Adrenal gland (tissue), 5 donors: Measurements from ENCODE around the gene SPATS2.

Experiments used
- CTCF ChIP-seq, 6 experiments: fragments of 450-650 bp in 4 of 6; fragments of 200-600 bp in 2 of 6; sonication (generic) in 1 of 6; IDR thresholded peaks; 1 replicate in 5 of 6; 2 replicates in 1 of 6; pipeline versions ENCODE4 v1.5.1 to v1.8.0; 2016 to 2021; ENCODE audit warnings: antibody characterized with exemption in 6 of 6, mild to moderate bottlenecking in 2 of 6, moderate library complexity in 1 of 6
- POLR2A ChIP-seq, 2 donors: fragments of 450-650 bp; IDR thresholded peaks; one replicate each; pipeline ENCODE4 v1.6.1; 2017; ENCODE audit warnings: antibody characterized with exemption in 2 of 2, mild to moderate bottlenecking in 2 of 2, moderate library complexity in 1 of 2
- donor health status: DM: no; HTN: no; CAD: no.

GRCh38 chr12:49364989-49365388 lies 2.3 kb upstream of the SPATS2 start:
- TF ChIP-seq CTCF (IDR thresholded peaks at IDR 0.05) (no peak), POLR2A (IDR thresholded peaks at IDR 0.05) (no peak)
